ENCODE measurements around the gene SYNE2. TPM values are rescaled to one million over a fixed set of nuclear protein-coding genes. Genes with fewer than 3 reads are reported as not detected.

The SYNE2 gene
- total RNA-seq, 4 donors from 2014 or later: 96.9 to 207 (median 182) TPM

GRCh38 chr14:64092338-64092737 lies 239.5 kb downstream of the SYNE2 start:
- Histone ChIP-seq H3K36me3 (peaks cover 0 to 12% of the 10 kb centered on the region in 2 donors), H3K27me3 (no peaks in the 10 kb centered on the region), H3K4me1 (no peaks in the 10 kb centered on the region), H3K4me3 (no peak overlapping the region), H3K9me3 (no peaks in the 10 kb centered on the region), H3K27ac (no peak overlapping the region)
- DNase-seq: no peak
- intact Hi-C loops (cut with DNase I; ENCODE audit: low total_unique reads): no loop called here
- no peak for ATAC-seq
- in situ Hi-C loops (cut with MboI; ENCODE audit: low sequenced_read_pairs in 4 of 4): no loop called here
- TF ChIP-seq CTCF (IDR thresholded peaks at IDR 0.05 in 4 of 5, conservative IDR thresholded peaks at IDR 0.05 in 1 of 5) (no peak), POLR2A (IDR thresholded peaks at IDR 0.05) (no peak)

GRCh38 chr14:64092940-64093339 lies 240.1 kb downstream of the SYNE2 start:
- DNase-seq (no peak), ATAC-seq (no peak)
- Histone ChIP-seq H3K4me1 (no peaks in the 10 kb centered on the region), H3K27ac (no peak overlapping the region), H3K36me3 (peaks cover 0 to 18% of the 10 kb centered on the region in 2 donors), H3K9me3 (no peaks in the 10 kb centered on the region), H3K27me3 (no peaks in the 10 kb centered on the region), H3K4me3 (no peak overlapping the region)
- in situ Hi-C loops (cut with MboI; ENCODE audit: low sequenced_read_pairs in 4 of 4) (no loop called here), intact Hi-C loops (cut with DNase I; ENCODE audit: low total_unique reads) (no loop called here)
- TF ChIP-seq CTCF (IDR thresholded peaks at IDR 0.05 in 4 of 5, conservative IDR thresholded peaks at IDR 0.05 in 1 of 5) (no peak), POLR2A (IDR thresholded peaks at IDR 0.05) (no peak)

- no peaks in the 10 kb centered on the region for H3K4me1 ChIP-seq
- intact Hi-C loops (cut with DNase I; ENCODE audit: low total_unique reads): no loop called here
- H3K27ac ChIP-seq: no peak overlapping the region
- in situ Hi-C loops (cut with MboI; ENCODE audit: low sequenced_read_pairs in 4 of 4): no loop called here
- DNase-seq: no peak
- no peaks in the 10 kb centered on the region for H3K27me3 ChIP-seq
- no peak overlapping the region for H3K4me3 ChIP-seq
- TF ChIP-seq CTCF (IDR thresholded peaks at IDR 0.05 in 4 of 5, conservative IDR thresholded peaks at IDR 0.05 in 1 of 5) (no peak), POLR2A (IDR thresholded peaks at IDR 0.05) (no peak)
- ATAC-seq: no peak
- H3K9me3 ChIP-seq: no peaks in the 10 kb centered on the region
- H3K36me3 ChIP-seq: peaks cover 0 to 28% of the 10 kb centered on the region in 2 donors
Measured at GRCh38 chr14:64095620-64096019, 242.8 kb downstream of the SYNE2 start.

GRCh38 chr14:64098120-64098519 lies 245.3 kb downstream of the SYNE2 start:
- TF ChIP-seq CTCF (IDR thresholded peaks at IDR 0.05 in 4 of 5, conservative IDR thresholded peaks at IDR 0.05 in 1 of 5): no peak
- no peak for TF ChIP-seq POLR2A (IDR thresholded peaks at IDR 0.05)
- Histone ChIP-seq H3K36me3 (peaks cover 0 to 38% of the 10 kb centered on the region in 2 donors), H3K4me3 (no peak overlapping the region), H3K27ac (no peak overlapping the region), H3K4me1 (no peaks in the 10 kb centered on the region), H3K9me3 (no peaks in the 10 kb centered on the region), H3K27me3 (no peaks in the 10 kb centered on the region)
- intact Hi-C loops (cut with DNase I; ENCODE audit: low total_unique reads) (no loop called here), in situ Hi-C loops (cut with MboI; ENCODE audit: low sequenced_read_pairs in 4 of 4) (no loop called here)
- no peak for ATAC-seq
- no peak for DNase-seq

GRCh38 chr14:64107438-64107837 lies 254.6 kb downstream of the SYNE2 start:
- DNase-seq (no peak), ATAC-seq (no peak)
- Histone ChIP-seq H3K4me3 (no peak overlapping the region), H3K4me1 (peaks cover 10 to 17% of the 10 kb centered on the region in 2 donors), H3K27me3 (no peaks in the 10 kb centered on the region), H3K9me3 (no peaks in the 10 kb centered on the region), H3K36me3 (peaks cover 0 to 24% of the 10 kb centered on the region in 2 donors), H3K27ac (no peak overlapping the region)
- in situ Hi-C loops (cut with MboI; ENCODE audit: low sequenced_read_pairs in 4 of 4): no loop called here
- intact Hi-C loops (cut with DNase I; ENCODE audit: low total_unique reads): no loop called here
- TF ChIP-seq POLR2A (IDR thresholded peaks at IDR 0.05) (no peak), CTCF (IDR thresholded peaks at IDR 0.05 in 4 of 5, conservative IDR thresholded peaks at IDR 0.05 in 1 of 5) (no peak)
